D721Med (cell line): ENCODE measurements around the gene PRPF40A.

ENCODE experiments used
- DNase-seq: peaks from one replicate; pipeline ENCODE4 v3.0.0; 2011; ENCODE audit warnings: low spot score; ENCODE audit not compliant: insufficient read length
- FAIRE-seq: peaks from 2 replicates; lab custom pipeline; 2011; peaks lifted over from hg19 to GRCh38; lab: Jason Lieb, UNC
- CTCF ChIP-seq: IDR thresholded peaks from 2 replicates; pipeline ENCODE4 v1.5.1; 2012; ENCODE audit warnings: mild to moderate bottlenecking, control low read depth; ENCODE audit not compliant: insufficient read depth; ENCODE audit errors: missing control alignments

PRPF40A gene

GRCh38 chr2:152609154-152609553, 108.1 kb downstream of the PRPF40A start:
- FAIRE-seq (no peak), DNase-seq (no peak)
- no peak for TF ChIP-seq CTCF

- DNase-seq (no peak), FAIRE-seq (no peak)
- no peak for TF ChIP-seq CTCF
Measured at GRCh38 chr2:152607793-152608300, 109.4 kb downstream of the PRPF40A start.

GRCh38 chr2:152606941-152607340, 110.3 kb downstream of the PRPF40A start:
- no peak for TF ChIP-seq CTCF
- FAIRE-seq = no peak

GRCh38 chr2:152606081-152606480, 111.2 kb downstream of the PRPF40A start:
- TF ChIP-seq CTCF = no peak
- no peak for DNase-seq
- no peak for FAIRE-seq

More at GRCh38 chr2:152606941-152607340, 110.3 kb downstream of the PRPF40A start:
- no peak for DNase-seq

- FAIRE-seq (no peak), DNase-seq (no peak)
- no peak for TF ChIP-seq CTCF
Measured at GRCh38 chr2:152603166-152603565, 114.1 kb downstream of the PRPF40A start.

- no peak for FAIRE-seq
- no peak for TF ChIP-seq CTCF
- no peak for DNase-seq
Measured at GRCh38 chr2:152602750-152603149, 114.5 kb downstream of the PRPF40A start.
